T-helper 17 cell (primary cell): Measurements from ENCODE around the gene EPHA5. TPM values are rescaled to one million over a fixed set of nuclear protein-coding genes. Genes with fewer than 3 reads are reported as not detected.

Source experiments
- ATAC-seq: fragments of 150-1000 bp; cut with Tn5 transposase; 2 replicates; pipeline ENCODE4 v1.10.0; 2021; ENCODE audit warnings: mild to moderate bottlenecking, moderate library complexity
- DNase-seq, 3 donors: peaks; one replicate each; pipeline versions ENCODE4 v3.0.0 to v3.0.0-alpha.2; 2020 to 2021
- H3K9me3 ChIP-seq: one replicate; pipeline ENCODE4 v1.7.0; 2013; ENCODE audit warnings: low read length, mild to moderate bottlenecking; ENCODE audit not compliant: control insufficient read depth, poor library complexity, severe bottlenecking
- H3K27ac Mint-ChIP-seq: one replicate; pipeline ENCODE4 v1.8.0; 2022; ENCODE audit warnings: mild to moderate bottlenecking, moderate library complexity, mixed read lengths
- H3K27me3 Mint-ChIP-seq: one replicate; pipeline ENCODE4 v1.8.0; 2022; ENCODE audit warnings: mixed read lengths
- H3K36me3 Mint-ChIP-seq: one replicate; pipeline ENCODE4 v1.8.0; 2022; ENCODE audit warnings: low read depth, mixed read lengths
- H3K4me1 Mint-ChIP-seq: one replicate; pipeline ENCODE4 v1.8.0; 2022; ENCODE audit warnings: mild to moderate bottlenecking, mixed read lengths
- H3K4me3 Mint-ChIP-seq: one replicate; pipeline ENCODE4 v1.8.0; 2022; ENCODE audit warnings: mild to moderate bottlenecking, moderate library complexity, mixed read lengths
- total RNA-seq, 4 donors: library from RNA in 2 of 4; stranded (reverse) in 2 of 4; gene quantifications; one replicate each; pipeline ENCODE4 v1.2.3 and lab custom pipeline; 2022 to 2026

EPHA5 gene
- total RNA-seq, 2 donors from 2014 or later: not detected

DNA sequence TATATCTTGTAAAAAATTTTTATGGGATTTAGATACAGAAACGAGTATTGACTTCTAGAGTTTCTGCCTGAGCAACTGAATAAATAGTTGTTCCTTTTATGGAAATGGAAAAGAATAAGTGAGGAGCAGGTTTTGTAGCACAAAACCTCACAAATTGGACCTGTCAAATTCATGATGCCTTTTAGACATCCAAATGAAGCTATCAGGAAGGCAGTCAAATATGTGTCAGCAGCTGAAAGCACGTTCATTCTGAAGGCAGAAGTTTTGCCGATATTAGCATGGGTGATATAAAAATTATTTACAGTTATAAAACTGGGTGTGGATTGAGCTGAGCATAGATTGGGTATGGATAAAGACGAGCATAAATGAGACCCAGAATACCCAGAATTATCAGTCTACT lies 374.0 kb downstream of the EPHA5 start:
- Mint-ChIP-seq H3K27me3 (no peaks in the 10 kb centered on the region), H3K4me1 (no peaks in the 10 kb centered on the region), H3K4me3 (no peak overlapping the region), H3K36me3 (no peaks in the 10 kb centered on the region), H3K27ac (no peak overlapping the region)
- H3K9me3 ChIP-seq: no peaks in the 10 kb centered on the region
- DNase-seq (no peak), ATAC-seq (no peak)

GRCh38 chr4:65287071-65287470 lies 383.2 kb downstream of the EPHA5 start:
- Mint-ChIP-seq H3K4me3 (no peak overlapping the region), H3K4me1 (no peaks in the 10 kb centered on the region), H3K27me3 (no peaks in the 10 kb centered on the region), H3K36me3 (no peaks in the 10 kb centered on the region), H3K27ac (no peak overlapping the region)
- no peak for DNase-seq
- H3K9me3 ChIP-seq: no peaks in the 10 kb centered on the region
- no peak for ATAC-seq
